ENCODE data around the gene GAS6.

The GAS6 gene

GRCh38 chr13:113820813-113821651 is 42.8 kb downstream of the GAS6 start:
- H3K27ac Mint-ChIP-seq, result peak overlapping the region; percentile 77 to 83 (median 78)
- no peaks in the 10 kb centered on the region for H3K36me3 Mint-ChIP-seq (ENCODE audit: low read depth)
- no peaks in the 10 kb centered on the region for H3K9me3 Mint-ChIP-seq
- no peak for TF ChIP-seq CTCF (IDR thresholded peaks at IDR 0.05; ENCODE audit: unreplicated experiment in 3 of 3)
- H3K4me3 Mint-ChIP-seq, result peak overlapping the region; percentile 44 to 73 (median 67)
- peaks cover 17% of the 10 kb centered on the region for H3K4me1 Mint-ChIP-seq
- peaks cover 6% of the 10 kb centered on the region for H3K27me3 Mint-ChIP-seq (ENCODE audit: low read depth)

- Mint-ChIP-seq H3K4me1 (peaks cover 18% of the 10 kb centered on the region), H3K27ac (no peak overlapping the region), H3K4me3 (no peak overlapping the region), H3K36me3 (ENCODE audit: low read depth) (no peaks in the 10 kb centered on the region), H3K9me3 (no peaks in the 10 kb centered on the region), H3K27me3 (ENCODE audit: low read depth) (peaks cover 13% of the 10 kb centered on the region)
- no peak for TF ChIP-seq CTCF (IDR thresholded peaks at IDR 0.05; ENCODE audit: unreplicated experiment in 3 of 3)
Measured at GRCh38 chr13:113819731-113820715, 43.9 kb downstream of the GAS6 start.

GRCh38 chr13:113819341-113819730 is 44.5 kb downstream of the GAS6 start:
- H3K27me3 Mint-ChIP-seq (ENCODE audit: low read depth), result peaks cover 13% of the 10 kb centered on the region
- no peaks in the 10 kb centered on the region for H3K36me3 Mint-ChIP-seq (ENCODE audit: low read depth)
- H3K4me3 Mint-ChIP-seq, result no peak overlapping the region
- H3K27ac Mint-ChIP-seq, result no peak overlapping the region
- TF ChIP-seq CTCF (IDR thresholded peaks at IDR 0.05; ENCODE audit: unreplicated experiment in 3 of 3), result no peak
- no peaks in the 10 kb centered on the region for H3K9me3 Mint-ChIP-seq
- H3K4me1 Mint-ChIP-seq, result peaks cover 18% of the 10 kb centered on the region

- H3K9me3 Mint-ChIP-seq, result no peaks in the 10 kb centered on the region
- H3K27ac Mint-ChIP-seq, result no peak overlapping the region
- H3K27me3 Mint-ChIP-seq (ENCODE audit: low read depth), result peaks cover 13% of the 10 kb centered on the region
- H3K4me3 Mint-ChIP-seq, result no peak overlapping the region
- H3K4me1 Mint-ChIP-seq, result peaks cover 18% of the 10 kb centered on the region
- TF ChIP-seq CTCF (IDR thresholded peaks at IDR 0.05; ENCODE audit: unreplicated experiment in 3 of 3), result no peak
- H3K36me3 Mint-ChIP-seq (ENCODE audit: low read depth), result no peaks in the 10 kb centered on the region
Measured at GRCh38 chr13:113818700-113819295, 45.1 kb downstream of the GAS6 start.

GRCh38 chr13:113817860-113818691 is 45.8 kb downstream of the GAS6 start:
- Mint-ChIP-seq H3K4me3 (no peak overlapping the region), H3K4me1 (peaks cover 18% of the 10 kb centered on the region), H3K27me3 (ENCODE audit: low read depth) (peaks cover 13% of the 10 kb centered on the region), H3K36me3 (ENCODE audit: low read depth) (no peaks in the 10 kb centered on the region), H3K9me3 (no peaks in the 10 kb centered on the region), H3K27ac (peak overlapping the region in 2 of 3 experiments; percentile 52 to 53)
- no peak for TF ChIP-seq CTCF (IDR thresholded peaks at IDR 0.05; ENCODE audit: unreplicated experiment in 3 of 3)

Measured in nephron (organoid).